ENCODE results near the gene TRHDE. TPM values are rescaled to one million over a fixed set of nuclear protein-coding genes. Genes with fewer than 3 reads are reported as not detected.

Gene TRHDE
- total and polyA plus RNA-seq, 2 donors (not counting 3 experiments of a cell fraction or from before 2014, with no cell fraction given) = not detected

DNA sequence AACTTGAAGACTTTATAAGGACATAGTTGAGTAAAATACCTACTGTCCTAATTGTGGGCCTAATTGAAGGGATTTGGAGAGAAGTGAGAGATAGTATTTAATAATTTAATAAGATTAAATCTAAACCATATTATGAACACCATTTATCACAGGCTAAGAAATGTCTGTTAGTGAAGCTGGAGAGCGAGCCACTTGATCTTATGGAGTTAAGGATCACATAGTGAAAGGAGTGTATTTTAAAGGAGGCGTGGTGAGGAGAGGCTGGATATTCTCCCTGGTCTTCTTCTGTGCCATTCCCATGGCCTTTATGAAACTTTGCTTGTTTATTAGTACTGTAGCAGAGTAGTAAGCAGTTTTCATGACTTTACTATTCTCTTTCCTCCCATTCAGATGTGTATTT is 172.4 kb downstream of the TRHDE start:
- H3K36me3 ChIP-seq (ENCODE audit: control insufficient read depth in 2 of 2, extremely low read depth in 1 of 2, insufficient read depth in 2 of 2, low read length in 2 of 2) = no peaks in the 10 kb centered on the region
- DNase-seq (ENCODE audit: low read depth, low spot score) (no peak), FAIRE-seq (no peak)
- no peak overlapping the region for H3K27ac ChIP-seq (ENCODE audit: insufficient read depth, low read depth, low read length)
- no peak overlapping the region for H3K4me3 ChIP-seq (replicated peaks in 1 of 3; ENCODE audit: insufficient read depth in 1 of 3, low read depth in 1 of 3, low read length in 3 of 3)
- POLR2A ChIA-PET = no interaction called here
- H3K9me3 ChIP-seq (replicated peaks; ENCODE audit: control insufficient read depth, insufficient read depth, low read length) = peaks cover 2% of the 10 kb centered on the region
- H2AFZ ChIP-seq (ENCODE audit: low read depth, low read length) = no peak overlapping the region
- dilution Hi-C loops (cut with MboI; ENCODE audit: extremely low pct_ligation_motif_present, low sequenced_read_pairs) = no loop called here
- CTCF ChIA-PET = no interaction called here
- no peaks in the 10 kb centered on the region for H4K20me1 ChIP-seq (replicated peaks; ENCODE audit: control insufficient read depth, extremely low read depth, insufficient read depth, low read length)
- intact Hi-C loops (cut with micrococcal nuclease) = no loop called here
- no peaks in the 10 kb centered on the region for H3K9me1 ChIP-seq (replicated peaks; ENCODE audit: control insufficient read depth, extremely low read depth, insufficient read depth, low read length)
- no peak overlapping the region for H3K4me2 ChIP-seq (ENCODE audit: insufficient read depth, low read length)
- no peaks in the 10 kb centered on the region for H3K4me1 ChIP-seq (ENCODE audit: control insufficient read depth, extremely low read depth, insufficient read depth, low read length)
- no TSS peak for BruUV-seq (replicated peaks)
- H3K27me3 ChIP-seq (ENCODE audit: control insufficient read depth in 2 of 2, insufficient read depth in 2 of 2, low read length in 2 of 2) = no peaks in the 10 kb centered on the region
- H3K79me2 ChIP-seq (ENCODE audit: control insufficient read depth, insufficient read depth, low read length) = no peaks in the 10 kb centered on the region
- TF ChIP-seq POLR2AphosphoS5 (IDR thresholded peaks at IDR 0.05; ENCODE audit: insufficient read depth, low read depth, low read length) (no peak), EZH2 (IDR thresholded peaks at IDR 0.05; ENCODE audit: borderline replicate concordance, low read depth, low read length, severe bottlenecking) (no peak), POLR2A (IDR thresholded peaks at IDR 0.05; ENCODE audit: low read depth, low read length) (no peak), GATA2 (IDR thresholded peaks at IDR 0.05; ENCODE audit: insufficient read depth, insufficient read length, low read depth, low read length) (no peak), JUN (IDR thresholded peaks at IDR 0.05; ENCODE audit: borderline replicate concordance, insufficient read depth, insufficient read length, low read depth) (no peak), FOS (IDR thresholded peaks at IDR 0.05; ENCODE audit: borderline replicate concordance, insufficient read depth, low read length) (no peak), MYC (IDR thresholded peaks at IDR 0.05; ENCODE audit: low read depth, low read length) (no peak)
- TF ChIP-seq, protein P1, sequence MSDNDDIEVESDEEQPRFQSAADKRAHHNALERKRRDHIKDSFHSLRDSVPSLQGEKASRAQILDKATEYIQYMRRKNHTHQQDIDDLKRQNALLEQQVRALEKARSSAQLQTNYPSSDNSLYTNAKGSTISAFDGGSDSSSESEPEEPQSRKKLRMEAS (IDR thresholded peaks at IDR 0.05; ENCODE audit: insufficient read depth, insufficient read length) = no peak
- TF ChIP-seq, protein P2, sequence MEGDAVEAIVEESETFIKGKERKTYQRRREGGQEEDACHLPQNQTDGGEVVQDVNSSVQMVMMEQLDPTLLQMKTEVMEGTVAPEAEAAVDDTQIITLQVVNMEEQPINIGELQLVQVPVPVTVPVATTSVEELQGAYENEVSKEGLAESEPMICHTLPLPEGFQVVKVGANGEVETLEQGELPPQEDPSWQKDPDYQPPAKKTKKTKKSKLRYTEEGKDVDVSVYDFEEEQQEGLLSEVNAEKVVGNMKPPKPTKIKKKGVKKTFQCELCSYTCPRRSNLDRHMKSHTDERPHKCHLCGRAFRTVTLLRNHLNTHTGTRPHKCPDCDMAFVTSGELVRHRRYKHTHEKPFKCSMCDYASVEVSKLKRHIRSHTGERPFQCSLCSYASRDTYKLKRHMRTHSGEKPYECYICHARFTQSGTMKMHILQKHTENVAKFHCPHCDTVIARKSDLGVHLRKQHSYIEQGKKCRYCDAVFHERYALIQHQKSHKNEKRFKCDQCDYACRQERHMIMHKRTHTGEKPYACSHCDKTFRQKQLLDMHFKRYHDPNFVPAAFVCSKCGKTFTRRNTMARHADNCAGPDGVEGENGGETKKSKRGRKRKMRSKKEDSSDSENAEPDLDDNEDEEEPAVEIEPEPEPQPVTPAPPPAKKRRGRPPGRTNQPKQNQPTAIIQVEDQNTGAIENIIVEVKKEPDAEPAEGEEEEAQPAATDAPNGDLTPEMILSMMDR (IDR thresholded peaks at IDR 0.05; ENCODE audit: extremely low read depth in 1 of 2, insufficient read depth in 1 of 2, low read depth in 1 of 2, low read length in 2 of 2) = no peak
- no peak overlapping the region for H3K9ac ChIP-seq (replicated peaks; ENCODE audit: extremely low read depth, insufficient read depth, low read length)
